GM12865 (cell line): ENCODE measurements around the gene BBS10.
"Not testable (repeated sequence)": the region's sequence is repeated elsewhere in the genome, so short reads cannot be mapped to it uniquely, and the experiment has no call there.

Source experiments
- DNase-seq: peaks from one replicate; pipeline ENCODE4 v3.0.0; 2010; ENCODE audit warnings: low read depth
- H3K4me3 ChIP-seq: 2 replicates; pipeline ENCODE4 v1.5.1; 2011; ENCODE audit warnings: mild to moderate bottlenecking, low read depth, low read length, control low read depth
- TF ChIP-seq, protein P1 (sequence below): IDR thresholded peaks from 2 replicates; pipeline ENCODE4 v1.5.1; 2011; ENCODE audit warnings: low read length, control low read depth, low read depth, inconsistent platforms; ENCODE audit not compliant: insufficient read depth; ENCODE audit errors: missing control alignments

BBS10 gene

DNA sequence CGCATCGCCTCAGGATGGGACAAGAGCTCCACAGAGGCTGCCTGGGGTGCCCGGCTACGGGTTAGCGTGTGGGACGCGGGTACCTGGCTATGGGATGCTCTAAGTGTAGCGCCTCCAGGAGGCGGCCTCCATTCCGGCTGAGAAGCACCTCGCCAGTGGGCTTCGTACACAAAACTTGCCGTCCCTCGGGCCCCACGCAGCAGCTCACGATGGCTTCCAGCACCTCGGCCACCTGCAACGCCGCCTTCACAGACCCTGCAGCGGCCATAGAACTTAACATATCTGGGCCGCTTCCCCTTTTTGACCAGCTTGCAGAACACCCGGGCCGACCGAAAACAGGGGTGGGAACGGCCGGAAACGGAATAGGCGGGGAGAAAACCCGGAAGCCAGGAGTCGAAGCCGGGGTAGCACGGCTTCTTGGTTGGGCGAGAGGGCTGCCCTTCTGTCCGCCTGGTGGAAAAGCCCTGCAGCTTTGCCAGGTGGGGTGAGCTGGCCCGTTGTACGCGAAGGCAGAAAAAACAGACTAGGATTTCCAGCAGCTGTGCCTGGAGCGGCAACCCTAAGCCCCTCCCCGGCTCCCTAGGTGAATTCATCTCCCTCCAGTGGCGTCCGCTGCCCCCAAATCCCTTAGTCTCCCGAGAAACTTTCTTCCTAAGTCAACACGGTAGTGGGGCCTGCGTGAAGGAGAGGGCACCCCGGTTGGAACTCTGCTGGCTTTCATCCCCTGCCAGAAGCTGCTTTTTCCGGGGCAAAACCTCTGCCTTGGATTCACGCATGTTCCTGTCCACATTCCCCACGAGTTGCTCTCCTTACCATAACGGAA, at the start of gene BBS10:
Gene BBS10, minus strand, starts transcription at position 337 of the 823 bp plus-strand sequence. Its CDS starts 57 bp downstream, at position 280.
- DNase-seq, result peak; percentile 96
- H3K4me3 ChIP-seq, result peak within 1 kb of the TSS; percentile 85
- TF ChIP-seq, protein P1, sequence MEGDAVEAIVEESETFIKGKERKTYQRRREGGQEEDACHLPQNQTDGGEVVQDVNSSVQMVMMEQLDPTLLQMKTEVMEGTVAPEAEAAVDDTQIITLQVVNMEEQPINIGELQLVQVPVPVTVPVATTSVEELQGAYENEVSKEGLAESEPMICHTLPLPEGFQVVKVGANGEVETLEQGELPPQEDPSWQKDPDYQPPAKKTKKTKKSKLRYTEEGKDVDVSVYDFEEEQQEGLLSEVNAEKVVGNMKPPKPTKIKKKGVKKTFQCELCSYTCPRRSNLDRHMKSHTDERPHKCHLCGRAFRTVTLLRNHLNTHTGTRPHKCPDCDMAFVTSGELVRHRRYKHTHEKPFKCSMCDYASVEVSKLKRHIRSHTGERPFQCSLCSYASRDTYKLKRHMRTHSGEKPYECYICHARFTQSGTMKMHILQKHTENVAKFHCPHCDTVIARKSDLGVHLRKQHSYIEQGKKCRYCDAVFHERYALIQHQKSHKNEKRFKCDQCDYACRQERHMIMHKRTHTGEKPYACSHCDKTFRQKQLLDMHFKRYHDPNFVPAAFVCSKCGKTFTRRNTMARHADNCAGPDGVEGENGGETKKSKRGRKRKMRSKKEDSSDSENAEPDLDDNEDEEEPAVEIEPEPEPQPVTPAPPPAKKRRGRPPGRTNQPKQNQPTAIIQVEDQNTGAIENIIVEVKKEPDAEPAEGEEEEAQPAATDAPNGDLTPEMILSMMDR, result peak; percentile 28

DNA sequence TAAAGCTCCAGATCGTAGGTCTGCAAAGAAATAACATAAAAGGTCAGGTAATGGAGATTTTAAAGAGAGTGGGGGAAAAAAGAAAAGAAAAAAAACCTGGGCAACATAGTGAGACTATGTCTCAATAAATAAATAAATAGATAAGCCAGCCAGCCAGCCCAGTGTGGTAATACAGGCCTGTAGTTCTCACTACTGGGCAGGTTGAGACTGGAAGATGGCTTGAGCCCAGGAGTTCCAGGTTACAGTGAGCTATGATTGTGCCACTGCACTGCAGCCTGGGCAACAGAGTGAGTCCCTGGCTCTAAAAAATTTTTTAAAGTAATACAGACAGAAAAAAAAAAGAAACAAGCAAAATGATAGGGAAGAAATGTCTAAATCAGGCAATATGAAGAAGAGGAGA, 43.2 kb upstream of the BBS10 start:
- no peak overlapping the region for H3K4me3 ChIP-seq
- TF ChIP-seq, protein P1, result no peak
- DNase-seq, result no peak

DNA sequence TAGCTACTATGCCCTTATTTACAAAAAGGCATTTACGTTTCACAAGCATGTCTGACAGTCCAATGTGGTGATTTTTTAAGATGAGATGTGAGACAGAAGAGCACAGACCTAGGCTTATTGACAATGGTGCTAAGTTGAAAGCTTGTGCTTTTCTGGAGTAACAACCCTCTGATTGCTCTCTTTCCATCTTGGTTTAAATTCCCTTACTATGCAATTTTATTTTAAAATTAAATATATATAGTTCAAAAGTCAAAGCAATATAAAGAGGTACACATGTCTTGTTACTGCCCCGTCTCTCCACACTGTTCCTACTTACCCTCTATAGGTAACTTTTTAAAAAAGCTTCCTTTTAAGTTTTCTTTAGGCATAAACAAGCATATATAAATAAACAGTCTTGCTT, 39.4 kb upstream of the BBS10 start:
- no peak overlapping the region for H3K4me3 ChIP-seq
- DNase-seq, result no peak
- TF ChIP-seq, protein P1, result no peak

DNA sequence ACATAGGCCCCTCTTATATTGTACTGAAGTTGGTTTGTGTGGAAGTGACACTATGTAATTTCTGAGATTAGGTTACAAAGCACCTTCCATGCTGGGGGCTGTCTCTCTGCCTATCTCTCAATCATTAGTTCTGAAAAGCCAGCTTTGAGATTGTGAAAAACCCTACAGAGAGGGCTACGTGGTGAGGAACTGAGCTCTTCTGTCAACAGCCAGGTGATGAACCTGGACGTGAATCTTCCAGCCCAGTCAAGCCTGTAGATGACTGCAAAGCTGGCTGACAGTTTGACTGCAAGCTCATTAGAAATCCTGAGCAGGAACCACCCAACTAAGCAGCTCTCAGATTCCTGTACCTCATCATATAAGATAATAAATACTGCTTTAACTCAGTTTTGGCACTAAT, 36.3 kb upstream of the BBS10 start:
- no peak overlapping the region for H3K4me3 ChIP-seq
- TF ChIP-seq, protein P1, result no peak
- no peak for DNase-seq

DNA sequence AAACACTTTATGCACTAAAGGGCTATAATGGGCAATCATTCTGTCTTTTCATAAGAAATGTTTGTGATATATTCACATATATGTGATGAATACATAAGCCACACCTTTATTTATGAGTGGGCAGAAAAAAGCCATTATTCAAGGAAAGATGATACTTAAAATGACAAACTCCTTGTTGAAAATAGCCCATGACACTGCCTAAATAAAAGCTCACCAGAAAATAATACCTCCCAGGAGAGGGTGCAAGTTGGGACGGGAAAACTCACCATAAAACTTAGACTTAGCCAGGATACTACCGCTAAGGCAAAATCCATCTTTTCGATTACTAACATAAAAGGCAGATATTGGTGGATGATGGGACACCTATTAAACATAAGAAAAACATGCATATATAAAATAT, 35.8 kb upstream of the BBS10 start:
- no peak overlapping the region for H3K4me3 ChIP-seq
- TF ChIP-seq, protein P1, result no peak
- DNase-seq, result no peak

DNA sequence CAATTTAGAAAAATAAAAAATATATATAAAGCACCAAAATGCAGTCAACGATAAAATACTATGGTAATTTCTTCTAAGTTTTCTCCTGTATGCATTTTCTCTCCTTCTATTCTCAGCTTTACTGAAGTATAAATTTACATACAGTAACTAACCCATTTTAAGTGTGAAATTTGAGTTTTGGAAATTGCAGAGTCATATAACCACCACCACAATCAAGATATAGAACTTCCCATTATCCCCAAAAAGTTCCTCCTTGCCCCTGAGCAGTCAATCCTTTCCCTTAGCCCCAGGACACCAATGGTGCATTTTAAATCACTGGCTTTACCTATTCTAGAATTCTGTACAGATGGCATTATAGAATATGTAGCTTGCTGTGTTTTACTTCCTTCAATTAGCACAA, 31.0 kb upstream of the BBS10 start:
- no peak for DNase-seq
- TF ChIP-seq, protein P1, result no peak
- H3K4me3 ChIP-seq, result no peak overlapping the region

DNA sequence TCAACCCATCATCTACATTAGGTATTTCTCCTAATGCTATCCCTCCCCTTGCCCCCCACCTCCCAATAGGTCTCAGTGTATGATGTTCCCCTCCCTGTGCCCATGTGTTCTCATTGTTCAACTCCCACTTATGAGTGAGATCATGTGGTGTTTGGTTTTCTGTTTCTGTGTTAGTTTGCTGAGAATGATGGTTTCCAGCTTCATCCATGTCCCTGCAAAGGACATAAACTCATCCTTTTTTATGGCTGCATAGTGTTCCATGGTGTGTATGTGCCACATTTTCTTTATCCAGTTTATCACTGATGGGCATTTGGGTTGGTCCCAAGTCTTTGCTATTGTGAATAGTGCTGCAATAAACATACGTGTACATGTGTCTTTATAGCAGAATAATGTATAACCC, 28.7 kb upstream of the BBS10 start:
- DNase-seq, H3K4me3 ChIP-seq: not testable (repeated sequence)
